HEK293T (cell line): ENCODE data around the gene EHMT2.

Source experiments
- CTCF ChIA-PET: fragments of 350-600 bp; formaldehyde crosslinking; extraction: SDS; loops from one replicate; lab custom pipeline; 2021; ENCODE audit warnings: antibody characterized with exemption, inconsistent platforms; lab: Yijun Ruan, JAX
- POLR2A ChIA-PET: fragments of 350-600 bp; formaldehyde crosslinking; extraction: SDS; loops from one replicate; lab custom pipeline; 2020; ENCODE audit warnings: antibody characterized with exemption, inconsistent platforms; lab: Yijun Ruan, JAX
- DNase-seq: peaks from one replicate; pipeline ENCODE4 v3.0.0; 2012; ENCODE audit warnings: mixed read lengths; ENCODE audit errors: extremely low spot score
- ARNT ChIP-seq: fragments of 450-650 bp; IDR thresholded peaks from 2 replicates; pipeline ENCODE4 v1.6.1; 2017; ENCODE audit warnings: mild to moderate bottlenecking
- BHLHE40 ChIP-seq: fragments of 450-650 bp; IDR thresholded peaks from 2 replicates; pipeline ENCODE4 v1.6.1; 2016; ENCODE audit warnings: mild to moderate bottlenecking, moderate library complexity, borderline replicate concordance
- CTBP1 ChIP-seq: fragments of 450-650 bp; IDR thresholded peaks from 2 replicates; pipeline ENCODE4 v1.6.1; 2016; ENCODE audit warnings: borderline replicate concordance
- ELF4 ChIP-seq: fragments of 450-650 bp; IDR thresholded peaks from 2 replicates; pipeline ENCODE4 v1.6.1; 2017; ENCODE audit warnings: antibody characterized with exemption
- FOXA1 ChIP-seq: fragments of 450-650 bp; IDR thresholded peaks from 2 replicates; pipeline ENCODE4 v1.6.1; 2016; ENCODE audit warnings: mild to moderate bottlenecking
- FOXK2 ChIP-seq: fragments of 450-650 bp; IDR thresholded peaks from 2 replicates; pipeline ENCODE4 v1.6.1; 2016; ENCODE audit warnings: mild to moderate bottlenecking
- FOXM1 ChIP-seq: fragments of 450-650 bp; IDR thresholded peaks from 2 replicates; pipeline ENCODE4 v1.6.1; 2017; ENCODE audit warnings: mild to moderate bottlenecking, borderline replicate concordance
- HDGF ChIP-seq: fragments of 450-650 bp; IDR thresholded peaks from 2 replicates; pipeline ENCODE4 v1.6.1; 2017; ENCODE audit warnings: antibody characterized with exemption, borderline replicate concordance
- L3MBTL2 ChIP-seq: fragments of 450-650 bp; conservative IDR thresholded peaks from 2 replicates; pipeline ENCODE4 v1.6.1; 2016; ENCODE audit warnings: mild to moderate bottlenecking
- LEF1 ChIP-seq: fragments of 450-650 bp; IDR thresholded peaks from 2 replicates; pipeline ENCODE4 v1.6.1; 2017; ENCODE audit warnings: mild to moderate bottlenecking, borderline replicate concordance
- NFRKB ChIP-seq: fragments of 450-650 bp; IDR thresholded peaks from 2 replicates; pipeline ENCODE4 v1.6.1; 2016; ENCODE audit warnings: mild to moderate bottlenecking, moderate library complexity
- SP1 ChIP-seq: fragments of 450-650 bp; IDR thresholded peaks from 2 replicates; pipeline ENCODE4 v1.6.1; 2017
- SUZ12 ChIP-seq: fragments of 450-650 bp; IDR thresholded peaks from 2 replicates; pipeline ENCODE4 v1.6.1; 2016; ENCODE audit warnings: mild to moderate bottlenecking
- TARDBP ChIP-seq: fragments of 450-650 bp; IDR thresholded peaks from 2 replicates; pipeline ENCODE4 v1.6.1; 2016
- ZNF384 ChIP-seq: fragments of 450-650 bp; IDR thresholded peaks from 2 replicates; pipeline ENCODE4 v1.6.1; 2016
- TF ChIP-seq, protein P1 (sequence below): fragments of 450-650 bp; IDR thresholded peaks from 2 replicates; pipeline ENCODE4 v1.6.1; 2016

EHMT2 gene

DNA sequence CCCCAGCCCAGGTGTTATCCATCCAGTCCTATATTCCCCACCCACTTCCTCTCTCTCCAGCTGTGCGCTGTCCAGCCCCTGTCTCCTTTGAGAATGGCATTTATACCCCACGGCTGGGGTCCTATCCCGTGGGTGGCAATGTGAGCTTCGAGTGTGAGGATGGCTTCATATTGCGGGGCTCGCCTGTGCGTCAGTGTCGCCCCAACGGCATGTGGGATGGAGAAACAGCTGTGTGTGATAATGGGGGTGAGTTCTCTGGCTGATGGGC, 31.1 kb upstream of the EHMT2 start:
- ChIA-PET CTCF (no interaction called here), POLR2A (no interaction called here)
- no peak for DNase-seq
- TF ChIP-seq FOXK2 (no peak), FOXA1 (no peak), SP1 (no peak)

DNA sequence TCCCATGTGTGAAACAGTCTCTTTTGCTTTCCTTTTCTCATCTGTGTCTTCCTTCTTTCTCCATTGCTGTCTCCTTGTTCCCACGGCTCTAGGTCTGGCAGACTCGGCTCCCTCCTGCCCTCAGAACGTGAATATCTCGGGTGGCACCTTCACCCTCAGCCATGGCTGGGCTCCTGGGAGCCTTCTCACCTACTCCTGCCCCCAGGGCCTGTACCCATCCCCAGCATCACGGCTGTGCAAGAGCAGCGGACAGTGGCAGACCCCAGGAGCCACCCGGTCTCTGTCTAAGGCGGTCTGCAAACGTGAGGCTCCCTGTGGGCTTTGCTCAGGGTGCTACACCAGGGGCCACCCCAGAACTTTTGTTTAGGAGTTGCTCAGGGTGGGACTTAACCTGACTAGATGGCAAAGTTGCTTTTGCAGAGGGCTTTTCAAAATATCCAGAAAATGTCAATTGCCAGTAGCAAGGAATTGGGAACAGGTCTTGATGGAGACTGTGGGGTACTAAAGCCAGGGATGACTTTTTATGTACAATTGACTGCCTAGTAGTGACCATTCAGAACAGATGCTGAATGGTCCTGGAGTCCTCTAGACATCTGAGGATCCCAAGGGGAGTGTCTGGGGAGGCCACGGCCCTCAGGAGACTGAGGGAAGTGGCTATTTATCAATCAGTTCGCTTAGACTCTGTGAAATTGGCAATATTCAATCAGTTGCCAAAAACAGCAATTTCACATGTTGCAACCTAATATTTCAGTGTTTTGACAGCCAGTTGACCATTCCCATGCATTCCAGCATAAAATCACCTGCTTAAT, 30.6 kb upstream of the EHMT2 start:
- TF ChIP-seq FOXA1 (no peak), NFRKB (no peak), ZNF384 (no peak), FOXK2 (no peak), FOXM1 (no peak), ARNT (no peak), SP1 (no peak), TARDBP (no peak), L3MBTL2 (no peak), CTBP1 (no peak), SUZ12 (no peak), LEF1 (no peak), HDGF (no peak)
- TF ChIP-seq, protein P1, sequence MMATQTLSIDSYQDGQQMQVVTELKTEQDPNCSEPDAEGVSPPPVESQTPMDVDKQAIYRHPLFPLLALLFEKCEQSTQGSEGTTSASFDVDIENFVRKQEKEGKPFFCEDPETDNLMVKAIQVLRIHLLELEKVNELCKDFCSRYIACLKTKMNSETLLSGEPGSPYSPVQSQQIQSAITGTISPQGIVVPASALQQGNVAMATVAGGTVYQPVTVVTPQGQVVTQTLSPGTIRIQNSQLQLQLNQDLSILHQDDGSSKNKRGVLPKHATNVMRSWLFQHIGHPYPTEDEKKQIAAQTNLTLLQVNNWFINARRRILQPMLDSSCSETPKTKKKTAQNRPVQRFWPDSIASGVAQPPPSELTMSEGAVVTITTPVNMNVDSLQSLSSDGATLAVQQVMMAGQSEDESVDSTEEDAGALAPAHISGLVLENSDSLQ = no peak
- no peak for DNase-seq
- CTCF ChIA-PET = no interaction called here
- POLR2A ChIA-PET = no interaction called here

DNA sequence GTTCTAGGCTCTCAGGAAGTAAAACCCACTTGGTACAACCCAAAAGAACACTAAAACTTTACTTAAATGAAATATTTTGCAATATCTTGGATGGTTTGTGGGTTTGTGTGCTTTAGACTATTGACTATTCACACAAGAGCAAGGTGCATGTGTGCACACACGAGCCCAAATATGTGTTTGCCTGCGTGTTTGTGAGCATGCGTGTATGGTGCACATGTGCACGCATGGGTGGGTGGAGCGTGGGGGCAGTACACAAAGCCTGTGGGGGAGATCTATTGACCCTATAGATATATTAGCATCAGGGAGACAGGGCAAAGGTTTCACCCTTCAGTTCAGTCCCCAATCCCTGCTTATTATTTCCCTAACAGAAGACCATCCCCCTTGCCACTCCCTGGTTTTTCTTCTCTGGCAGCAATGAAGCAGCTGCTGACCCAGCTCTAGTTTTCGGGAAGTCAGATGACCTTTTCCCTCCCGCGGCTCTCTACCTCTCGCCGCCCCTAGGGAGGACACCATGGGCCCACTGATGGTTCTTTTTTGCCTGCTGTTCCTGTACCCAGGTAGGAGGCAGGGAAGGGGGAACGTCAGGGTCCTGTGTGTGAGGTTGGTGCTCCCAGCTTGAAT, 29.9 kb upstream of the EHMT2 start, which contains the start of gene C2:
C2 (plus strand) TSS at position 476 of the 621 bp plus-strand sequence; CDS start at position 512, 36 bp downstream.
- ChIA-PET CTCF (no interaction called here), POLR2A (no interaction called here)
- no peak for DNase-seq
- TF ChIP-seq ZNF384 (no peak), FOXK2 (no peak), L3MBTL2 (no peak)
- TF ChIP-seq, protein P1 = no peak

DNA sequence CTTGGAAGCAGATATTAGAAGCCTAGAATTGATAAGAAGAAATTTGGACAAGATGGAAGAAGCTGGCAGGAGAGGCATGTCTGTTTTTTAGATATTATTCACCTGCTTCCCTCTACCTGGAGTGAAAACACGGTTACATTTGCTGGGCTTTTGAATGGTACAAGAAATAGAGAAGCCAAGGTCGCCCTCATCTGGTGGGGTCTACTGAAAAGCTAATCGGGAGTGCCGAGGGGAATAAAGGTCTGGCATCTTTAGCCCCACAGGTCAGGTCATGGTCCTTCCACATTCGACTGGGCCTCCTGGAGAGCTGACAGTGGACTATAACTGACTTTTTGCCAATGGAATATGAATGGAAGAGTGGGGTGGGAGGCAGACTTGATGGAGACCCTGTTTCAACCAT, 25.4 kb upstream of the EHMT2 start:
- ChIA-PET POLR2A (interaction anchor here (1.0 to 2.1 kb wide), 3 partner anchors 21 to 127 kb away, joined by 3 to 14 read pairs (median 3); partner anchors contain the start of genes VARS1 and ZBTB12), CTCF (interaction anchor here (0.6 to 1.1 kb wide), 6 partner anchors 19 to 146 kb away, joined by 3 to 5 read pairs (median 3); partner anchors contain the start of gene VWA7)

DNA sequence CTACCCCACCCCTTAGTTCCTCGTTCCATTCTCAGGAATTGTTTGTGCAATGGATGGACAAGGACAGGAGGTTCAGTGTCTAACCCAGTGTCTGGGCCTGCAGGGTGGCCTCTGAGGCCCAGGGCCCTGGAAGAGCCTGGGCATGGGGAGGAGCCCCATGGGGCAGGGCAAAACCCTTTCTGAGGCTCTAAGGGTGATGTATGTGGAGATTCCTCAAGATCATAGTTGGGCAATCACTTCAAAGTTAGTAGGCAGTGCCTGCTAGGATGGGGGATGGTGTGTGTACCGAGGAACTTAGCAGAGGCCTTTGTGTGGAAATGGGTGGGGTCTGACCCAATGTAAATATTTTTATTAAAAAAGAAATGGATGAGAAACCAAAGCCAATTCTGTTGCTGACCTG, 23.3 kb upstream of the EHMT2 start:
- ChIA-PET POLR2A (no interaction called here), CTCF (no interaction called here)
- TF ChIP-seq, protein P1 = no peak
- TF ChIP-seq FOXM1 (no peak), SUZ12 (no peak), ZNF384 (no peak), CTBP1 (no peak), HDGF (no peak), TARDBP (no peak), NFRKB (no peak), FOXK2 (no peak), SP1 (no peak), FOXA1 (no peak), L3MBTL2 (no peak), LEF1 (no peak), ARNT (no peak)
- DNase-seq = no peak

More for the DNA sequence above, 25.4 kb upstream of the EHMT2 start:
- no peak for DNase-seq
- TF ChIP-seq SUZ12 = no peak
- TF ChIP-seq CTBP1 = no peak
- no peak for TF ChIP-seq L3MBTL2
- TF ChIP-seq TARDBP = no peak
- TF ChIP-seq, protein P1 = no peak
- no peak for TF ChIP-seq BHLHE40
- no peak for TF ChIP-seq ELF4
- no peak for TF ChIP-seq FOXA1
- no peak for TF ChIP-seq SP1
- TF ChIP-seq HDGF = no peak
- no peak for TF ChIP-seq LEF1
- no peak for TF ChIP-seq FOXM1
- no peak for TF ChIP-seq ARNT
